Activated B cell treated with CpG ODN at 0.5 μM for 24 hours (primary cell): ENCODE measurements around the gene ST6GALNAC2. TPM values are rescaled to one million over a fixed set of nuclear protein-coding genes. Genes with fewer than 3 reads are reported as not detected.

ENCODE experiments used
- ATAC-seq: fragments of 200-7000 bp; cut with Tn5 transposase; one replicate; pipeline ENCODE4 v1.10.0; 2021; ENCODE audit warnings: low read depth, mild to moderate bottlenecking, moderate library complexity
- CTCF ChIA-PET: fragments of 350-600 bp; sonication (Branson Sonifier 250); formaldehyde crosslinking; loops from one replicate; lab custom pipeline; 2021; ENCODE audit warnings: antibody characterized with exemption; lab: Charles Lee
- POLR2A ChIA-PET: fragments of 350-600 bp; sonication (Branson Sonifier 250); formaldehyde crosslinking; loops from one replicate; lab custom pipeline; 2021; ENCODE audit warnings: antibody characterized with exemption; lab: Charles Lee
- DNase-seq: peaks from one replicate; pipeline ENCODE4 v3.0.0; 2022
- H3K27ac Mint-ChIP-seq: one replicate; pipeline ENCODE4 v1.8.0; 2020; ENCODE audit warnings: mixed read lengths
- H3K27me3 Mint-ChIP-seq: one replicate; pipeline ENCODE4 v1.8.0; 2021; ENCODE audit warnings: mixed read lengths
- H3K36me3 Mint-ChIP-seq: one replicate; pipeline ENCODE4 v1.8.0; 2021; ENCODE audit warnings: low read depth, mixed read lengths
- H3K4me1 Mint-ChIP-seq: one replicate; pipeline ENCODE4 v1.8.0; 2021; ENCODE audit warnings: mixed read lengths
- H3K4me3 Mint-ChIP-seq: one replicate; pipeline ENCODE4 v1.8.0; 2020; ENCODE audit warnings: mild to moderate bottlenecking, mixed read lengths
- H3K9me3 Mint-ChIP-seq: one replicate; pipeline ENCODE4 v1.8.0; 2020; ENCODE audit warnings: mixed read lengths
- intact Hi-C: fragments of 100-400 bp; cut with micrococcal nuclease; formaldehyde crosslinking; loops from one replicate; pipeline ENCODE4 v1.15.1; 2024
- total RNA-seq: library from RNA; stranded (reverse); gene quantifications from 2 replicates; pipeline ENCODE4 v1.2.3, GENCODE V29; 2022
- TF ChIP-seq, protein P1 (sequence below): fragments of 200-600 bp; IDR thresholded peaks from one replicate; pipeline ENCODE4 v1.8.0; 2022; ENCODE audit warnings: antibody characterized with exemption, mild to moderate bottlenecking

Gene ST6GALNAC2
- total RNA-seq, 1 donor from 2014 or later, result not detected

DNA sequence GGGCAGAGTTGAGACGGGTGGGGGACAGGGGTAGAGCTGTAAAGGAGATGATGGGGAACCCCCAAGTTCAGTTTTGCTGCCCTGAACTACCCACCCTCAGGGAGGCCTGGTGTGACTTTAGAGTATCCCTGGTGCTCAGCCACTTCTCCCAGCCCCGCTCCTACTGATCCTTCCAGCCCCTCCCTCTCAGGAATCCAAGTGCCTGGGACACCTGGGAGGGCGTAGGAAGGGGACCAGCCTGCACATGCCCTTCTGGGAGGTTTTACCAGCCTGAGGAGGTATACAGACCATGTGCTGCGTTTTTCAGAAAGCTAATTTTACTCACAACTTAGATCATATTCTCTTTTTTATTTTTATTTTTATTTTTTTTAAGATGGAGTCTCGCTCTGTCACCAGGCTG, 4.1 kb downstream of the ST6GALNAC2 start:
- intact Hi-C loops, result no loop called here
- TF ChIP-seq, protein P1, sequence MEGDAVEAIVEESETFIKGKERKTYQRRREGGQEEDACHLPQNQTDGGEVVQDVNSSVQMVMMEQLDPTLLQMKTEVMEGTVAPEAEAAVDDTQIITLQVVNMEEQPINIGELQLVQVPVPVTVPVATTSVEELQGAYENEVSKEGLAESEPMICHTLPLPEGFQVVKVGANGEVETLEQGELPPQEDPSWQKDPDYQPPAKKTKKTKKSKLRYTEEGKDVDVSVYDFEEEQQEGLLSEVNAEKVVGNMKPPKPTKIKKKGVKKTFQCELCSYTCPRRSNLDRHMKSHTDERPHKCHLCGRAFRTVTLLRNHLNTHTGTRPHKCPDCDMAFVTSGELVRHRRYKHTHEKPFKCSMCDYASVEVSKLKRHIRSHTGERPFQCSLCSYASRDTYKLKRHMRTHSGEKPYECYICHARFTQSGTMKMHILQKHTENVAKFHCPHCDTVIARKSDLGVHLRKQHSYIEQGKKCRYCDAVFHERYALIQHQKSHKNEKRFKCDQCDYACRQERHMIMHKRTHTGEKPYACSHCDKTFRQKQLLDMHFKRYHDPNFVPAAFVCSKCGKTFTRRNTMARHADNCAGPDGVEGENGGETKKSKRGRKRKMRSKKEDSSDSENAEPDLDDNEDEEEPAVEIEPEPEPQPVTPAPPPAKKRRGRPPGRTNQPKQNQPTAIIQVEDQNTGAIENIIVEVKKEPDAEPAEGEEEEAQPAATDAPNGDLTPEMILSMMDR, result no peak
- Mint-ChIP-seq H3K9me3 (no peaks in the 10 kb centered on the region), H3K4me1 (peaks cover 13% of the 10 kb centered on the region), H3K27me3 (peaks cover 12% of the 10 kb centered on the region), H3K27ac (no peak overlapping the region), H3K36me3 (no peaks in the 10 kb centered on the region), H3K4me3 (no peak overlapping the region)
- ATAC-seq (no peak), DNase-seq (no peak)
- ChIA-PET POLR2A (interaction anchor here (0.7 kb wide), 1 partner anchor 95 kb away, joined by 6 read pairs; no protein-coding TSS in a partner anchor), CTCF (no interaction called here)

DNA sequence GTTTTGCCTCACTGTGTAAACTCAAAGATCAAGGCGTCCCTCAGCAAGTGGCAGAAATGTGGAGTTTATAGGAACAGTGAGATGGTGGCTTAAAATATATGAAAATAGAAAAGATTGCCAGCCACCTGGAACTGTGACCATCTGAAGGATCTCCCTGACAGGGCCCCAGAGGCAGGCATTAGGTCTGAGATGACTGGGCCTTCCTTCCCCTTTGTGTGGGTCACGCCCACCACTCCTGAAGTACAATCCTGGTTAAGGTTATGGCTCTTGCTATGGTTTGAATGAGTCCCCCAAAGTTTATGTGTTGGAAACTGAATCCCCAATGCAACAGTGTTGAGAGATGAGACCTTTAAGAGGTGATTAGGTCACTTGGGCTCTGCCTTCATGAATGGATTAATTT, 6.4 kb downstream of the ST6GALNAC2 start:
- H3K27ac Mint-ChIP-seq, result no peak overlapping the region
- H3K27me3 Mint-ChIP-seq, result peaks cover 8% of the 10 kb centered on the region
- H3K4me1 Mint-ChIP-seq, result peaks cover 4% of the 10 kb centered on the region
- DNase-seq (no peak), ATAC-seq (no peak)
- ChIA-PET CTCF (interaction anchor here (1.1 kb wide), 1 partner anchor 44 kb away, joined by 3 read pairs; no protein-coding TSS in a partner anchor), POLR2A (interaction anchor here (0.6 kb wide), 1 partner anchor 832 kb away, joined by 3 read pairs; no protein-coding TSS in a partner anchor)
- no peak overlapping the region for H3K4me3 Mint-ChIP-seq
- no peaks in the 10 kb centered on the region for H3K36me3 Mint-ChIP-seq
- TF ChIP-seq, protein P1, result no peak
- H3K9me3 Mint-ChIP-seq, result no peaks in the 10 kb centered on the region
- intact Hi-C loops, result no loop called here

DNA sequence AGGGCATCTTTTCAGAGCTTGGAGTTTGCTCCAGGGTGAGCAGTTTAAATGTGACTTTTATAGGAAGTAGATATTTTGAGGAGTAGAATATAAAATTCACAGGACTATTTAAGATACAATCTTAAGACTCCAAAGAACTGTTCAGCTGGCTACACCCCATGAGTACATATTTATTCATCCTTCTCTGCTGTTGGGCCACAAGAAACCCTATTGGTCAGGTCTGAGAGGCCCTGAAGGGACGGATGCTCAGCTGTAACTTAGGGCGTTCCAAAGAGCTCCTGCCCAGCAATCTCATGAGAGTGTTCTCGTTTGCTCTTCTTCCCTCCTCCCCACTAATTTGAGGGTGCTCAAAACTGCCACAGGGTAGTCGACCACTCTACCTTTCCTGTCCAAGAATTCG, 7.3 kb downstream of the ST6GALNAC2 start:
- Mint-ChIP-seq H3K4me1 (peaks cover 4% of the 10 kb centered on the region), H3K27ac (no peak overlapping the region), H3K9me3 (no peaks in the 10 kb centered on the region), H3K4me3 (no peak overlapping the region), H3K36me3 (no peaks in the 10 kb centered on the region), H3K27me3 (peaks cover 5% of the 10 kb centered on the region)
- intact Hi-C loops, result no loop called here
- TF ChIP-seq, protein P1, result no peak
- DNase-seq (no peak), ATAC-seq (no peak)
- CTCF ChIA-PET, result no interaction called here
- POLR2A ChIA-PET, result interaction anchor here (0.6 kb wide), 2 partner anchors 12 to 97 kb away, joined by 3 to 9 read pairs; no protein-coding TSS in a partner anchor

DNA sequence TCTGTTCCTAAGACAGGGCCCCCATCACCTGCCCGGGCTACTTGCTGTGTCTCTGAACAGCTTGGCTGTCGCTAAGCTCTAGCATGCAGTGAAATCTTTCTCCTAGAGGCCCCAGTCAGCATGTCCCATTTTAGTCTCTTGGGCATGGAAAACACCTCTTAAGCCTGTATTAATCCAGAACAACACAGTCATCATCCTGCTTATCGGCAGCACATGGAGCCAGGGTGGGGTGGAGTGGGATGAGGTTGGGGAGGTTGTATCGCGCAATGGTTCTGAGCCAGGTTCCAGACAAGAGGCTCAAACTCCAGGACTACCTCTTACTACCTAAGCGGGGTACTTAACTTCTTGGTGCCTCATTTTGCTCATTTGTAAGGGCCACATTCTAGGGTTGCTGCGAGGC, 7.8 kb downstream of the ST6GALNAC2 start:
- Mint-ChIP-seq H3K27me3 (peaks cover 5% of the 10 kb centered on the region), H3K4me3 (no peak overlapping the region), H3K4me1 (peaks cover 4% of the 10 kb centered on the region), H3K9me3 (no peaks in the 10 kb centered on the region), H3K36me3 (no peaks in the 10 kb centered on the region), H3K27ac (no peak overlapping the region)
- intact Hi-C loops, result no loop called here
- DNase-seq (no peak), ATAC-seq (no peak)
- POLR2A ChIA-PET, result interaction anchor here (0.6 to 0.7 kb wide), 3 partner anchors 11 to 96 kb away, joined by 3 to 12 read pairs (median 9); no protein-coding TSS in a partner anchor
- TF ChIP-seq, protein P1, result no peak
- CTCF ChIA-PET, result no interaction called here

DNA sequence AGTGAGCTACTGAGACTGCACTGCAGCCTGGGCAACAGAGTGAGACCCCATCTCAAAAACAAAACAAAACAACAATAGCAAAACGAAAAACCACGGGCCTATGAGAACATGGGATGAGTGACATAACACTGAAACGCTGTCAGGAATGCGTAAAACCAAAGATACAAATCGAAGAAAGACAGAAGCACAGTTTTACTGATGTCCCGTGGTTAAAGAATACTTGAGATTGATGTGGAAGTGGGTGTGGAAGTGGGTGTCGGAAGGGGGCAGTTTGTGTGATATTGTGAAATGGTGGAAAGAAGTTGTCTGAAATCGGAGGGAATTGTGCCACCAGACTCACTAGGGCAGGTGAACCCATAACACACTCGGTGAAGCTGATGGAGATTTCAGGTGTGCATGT, 9.5 kb downstream of the ST6GALNAC2 start:
- H3K9me3 Mint-ChIP-seq, result no peaks in the 10 kb centered on the region
- TF ChIP-seq, protein P1, result no peak

More for the DNA sequence above, 9.5 kb downstream of the ST6GALNAC2 start:
- H3K27ac Mint-ChIP-seq, result no peak overlapping the region
- H3K27me3 Mint-ChIP-seq, result no peaks in the 10 kb centered on the region
- POLR2A ChIA-PET, result no interaction called here
- DNase-seq, result no peak
- CTCF ChIA-PET, result no interaction called here
- H3K4me1 Mint-ChIP-seq, result peaks cover 4% of the 10 kb centered on the region
- no peak for ATAC-seq
- no peaks in the 10 kb centered on the region for H3K36me3 Mint-ChIP-seq
- H3K4me3 Mint-ChIP-seq, result no peak overlapping the region
- intact Hi-C loops, result no loop called here
